ENCODE measurements around the gene SORL1-AS1.
"Not testable (repeated sequence)": the region's sequence is repeated elsewhere in the genome, so short reads cannot be mapped to it uniquely, and the experiment has no call there.

Gene SORL1-AS1

DNA sequence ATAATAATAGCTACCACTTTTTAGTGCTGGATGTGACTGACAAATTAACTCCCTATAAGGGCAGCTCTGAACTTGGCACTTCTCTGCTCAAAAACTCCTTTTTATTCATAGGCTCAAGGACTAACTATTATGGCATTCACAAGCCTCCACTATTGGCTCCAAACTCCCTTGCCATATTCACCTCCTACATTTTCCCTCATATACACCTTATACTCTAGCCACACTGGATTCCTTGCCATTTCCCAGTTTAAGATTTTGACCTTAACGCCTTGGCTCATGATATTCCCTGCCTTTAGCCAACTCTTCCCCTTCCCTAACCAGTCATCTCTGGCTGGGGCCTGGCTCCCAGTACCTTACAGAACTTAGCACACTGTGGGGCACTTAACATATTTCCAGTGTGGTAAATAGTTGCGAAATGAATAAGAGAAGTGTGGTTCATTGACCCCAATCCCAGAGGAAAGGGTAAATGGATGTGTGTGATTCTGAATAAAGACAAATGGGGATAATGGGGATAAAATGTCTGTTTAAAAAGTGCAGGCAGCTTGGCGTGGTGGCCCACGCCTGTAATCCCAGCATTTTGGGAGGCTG lies 40.7 kb downstream of the SORL1-AS1 start:
- 80% methylated on average over 2 of the region's 4 CpGs; no CpG with 5 or more reads in 1 of the 2 experiments for WGBS, 2 experiments (ENCODE audit: extremely low coverage in 2 of 2, insufficient read length in 1 of 2)
- no peak for DNase-seq
- H3K9ac ChIP-seq (ENCODE audit: low read depth, low read length): no peak overlapping the region
- H4K8ac ChIP-seq (ENCODE audit: low read depth in 2 of 2, low read length in 2 of 2): no peak overlapping the region
- no peak overlapping the region for H3K18ac ChIP-seq (ENCODE audit: low read depth, low read length)
- intact Hi-C loops (cut with micrococcal nuclease): no loop called here
- H2BK120ac ChIP-seq (ENCODE audit: low read depth, low read length): no peak overlapping the region
- H3K9me3 ChIP-seq (ENCODE audit: control insufficient read depth, insufficient read depth, low read length): no peaks in the 10 kb centered on the region
- no peak overlapping the region for H3K4ac ChIP-seq (ENCODE audit: low read depth, low read length)
- in situ Hi-C loops (cut with MboI; ENCODE audit: low sequenced_read_pairs): no loop called here
- H3K4me1 ChIP-seq (ENCODE audit: control insufficient read depth, insufficient read depth, low read length): no peaks in the 10 kb centered on the region; the same call in 1 of the 2 replicates
- POLR2A ChIA-PET (ENCODE audit: unreplicated experiment): no interaction called here
- H2AK5ac ChIP-seq (ENCODE audit: low read depth, low read length): no peak overlapping the region
- no peak overlapping the region for H3K27ac ChIP-seq (ENCODE audit: insufficient read depth, low read length)
- H3K9me1 ChIP-seq (ENCODE audit: insufficient read depth, low read length): no peaks in the 10 kb centered on the region
- ATAC-seq (ENCODE audit: low read depth): no peak
- H2BK5ac ChIP-seq (ENCODE audit: low read depth, low read length, poor library complexity, severe bottlenecking): no peak overlapping the region
- H4K91ac ChIP-seq (ENCODE audit: insufficient read depth, low read depth, low read length): no peak overlapping the region
- no peaks in the 10 kb centered on the region for H3K79me1 ChIP-seq (ENCODE audit: low read depth in 1 of 2, low read length in 2 of 2)
- H3K14ac ChIP-seq (replicated peaks; ENCODE audit: low read depth, low read length): no peak overlapping the region
- CTCF ChIA-PET: no interaction called here
- BruUV-seq (replicated peaks): no TSS peak
- no peak overlapping the region for H2AFZ ChIP-seq (replicated peaks; ENCODE audit: low read length, poor library complexity)
- no peak overlapping the region for H3K56ac ChIP-seq (ENCODE audit: extremely low read depth, insufficient read depth, low read length)
- dilution Hi-C loops (cut with HindIII; ENCODE audit: low sequenced_read_pairs, unreplicated experiment): no loop called here
- H4K5ac ChIP-seq (ENCODE audit: low read depth, low read length): no peak overlapping the region
- H3K4me2 ChIP-seq (ENCODE audit: low read depth, low read length): no peak overlapping the region
- no peaks in the 10 kb centered on the region for H3K36me3 ChIP-seq (ENCODE audit: control insufficient read depth, insufficient read depth, low read length)
- no peak overlapping the region for H2BK20ac ChIP-seq (ENCODE audit: low read depth, low read length)
- H3K27me3 ChIP-seq (ENCODE audit: control insufficient read depth, insufficient read depth, low read length): peaks cover 4% of the 10 kb centered on the region
- no peak overlapping the region for H2BK15ac ChIP-seq (ENCODE audit: low read depth, low read length)
- no peaks in the 10 kb centered on the region for H4K20me1 ChIP-seq (ENCODE audit: insufficient read depth, low read length)
- H3K23ac ChIP-seq (ENCODE audit: low read depth, low read length): no peak overlapping the region
- TF ChIP-seq, protein P1, sequence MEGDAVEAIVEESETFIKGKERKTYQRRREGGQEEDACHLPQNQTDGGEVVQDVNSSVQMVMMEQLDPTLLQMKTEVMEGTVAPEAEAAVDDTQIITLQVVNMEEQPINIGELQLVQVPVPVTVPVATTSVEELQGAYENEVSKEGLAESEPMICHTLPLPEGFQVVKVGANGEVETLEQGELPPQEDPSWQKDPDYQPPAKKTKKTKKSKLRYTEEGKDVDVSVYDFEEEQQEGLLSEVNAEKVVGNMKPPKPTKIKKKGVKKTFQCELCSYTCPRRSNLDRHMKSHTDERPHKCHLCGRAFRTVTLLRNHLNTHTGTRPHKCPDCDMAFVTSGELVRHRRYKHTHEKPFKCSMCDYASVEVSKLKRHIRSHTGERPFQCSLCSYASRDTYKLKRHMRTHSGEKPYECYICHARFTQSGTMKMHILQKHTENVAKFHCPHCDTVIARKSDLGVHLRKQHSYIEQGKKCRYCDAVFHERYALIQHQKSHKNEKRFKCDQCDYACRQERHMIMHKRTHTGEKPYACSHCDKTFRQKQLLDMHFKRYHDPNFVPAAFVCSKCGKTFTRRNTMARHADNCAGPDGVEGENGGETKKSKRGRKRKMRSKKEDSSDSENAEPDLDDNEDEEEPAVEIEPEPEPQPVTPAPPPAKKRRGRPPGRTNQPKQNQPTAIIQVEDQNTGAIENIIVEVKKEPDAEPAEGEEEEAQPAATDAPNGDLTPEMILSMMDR (conservative IDR thresholded peaks at IDR 0.05; ENCODE audit: low read depth, low read length): no peak
- TF ChIP-seq CEBPB (IDR thresholded peaks at IDR 0.05; ENCODE audit: low read depth, low read length) (no peak), CHD1 (IDR thresholded peaks at IDR 0.05; ENCODE audit: low read depth, low read length) (no peak), FOS (IDR thresholded peaks at IDR 0.05; ENCODE audit: low read depth, low read length) (no peak), MAZ (IDR thresholded peaks at IDR 0.05; ENCODE audit: borderline replicate concordance, low read depth, low read length) (no peak), RAD21 (IDR thresholded peaks at IDR 0.05; ENCODE audit: low read length) (no peak)
- TF ChIP-seq, protein P2, sequence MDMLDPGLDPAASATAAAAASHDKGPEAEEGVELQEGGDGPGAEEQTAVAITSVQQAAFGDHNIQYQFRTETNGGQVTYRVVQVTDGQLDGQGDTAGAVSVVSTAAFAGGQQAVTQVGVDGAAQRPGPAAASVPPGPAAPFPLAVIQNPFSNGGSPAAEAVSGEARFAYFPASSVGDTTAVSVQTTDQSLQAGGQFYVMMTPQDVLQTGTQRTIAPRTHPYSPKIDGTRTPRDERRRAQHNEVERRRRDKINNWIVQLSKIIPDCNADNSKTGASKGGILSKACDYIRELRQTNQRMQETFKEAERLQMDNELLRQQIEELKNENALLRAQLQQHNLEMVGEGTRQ (IDR thresholded peaks at IDR 0.05; ENCODE audit: low read depth, low read length): no peak
- H3K4me3 ChIP-seq (ENCODE audit: insufficient read depth, low read depth, low read length): no peak overlapping the region
- H2AK9ac ChIP-seq (replicated peaks; ENCODE audit: low read depth, low read length, poor library complexity): no peak overlapping the region

DNA sequence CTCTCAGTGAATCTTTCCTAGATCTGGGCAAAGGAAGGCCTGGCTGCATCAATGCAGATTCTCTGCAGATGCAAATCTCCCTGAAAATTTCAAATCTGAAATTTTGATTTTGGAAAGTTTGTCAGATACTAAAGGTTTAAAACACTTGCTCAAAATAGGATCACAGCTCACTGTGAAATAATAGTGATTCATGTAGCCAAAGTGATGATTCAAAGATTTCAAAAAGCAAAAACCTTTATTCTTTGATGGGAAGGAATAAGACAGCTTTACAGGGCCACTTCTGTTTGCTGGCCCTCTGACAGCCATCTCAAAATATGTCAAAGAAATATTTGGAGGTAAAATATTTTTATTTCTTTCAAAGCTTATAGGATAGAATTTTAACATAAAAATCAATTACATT lies 41.4 kb downstream of the SORL1-AS1 start:
- H3K9me1 ChIP-seq (ENCODE audit: insufficient read depth, low read length); H3K18ac ChIP-seq (ENCODE audit: low read depth, low read length); H3K4me2 ChIP-seq (ENCODE audit: low read depth, low read length); intact Hi-C loops (cut with micrococcal nuclease); H3K23ac ChIP-seq (ENCODE audit: low read depth, low read length); H4K91ac ChIP-seq (ENCODE audit: insufficient read depth, low read depth, low read length); ATAC-seq (ENCODE audit: low read depth); H4K8ac ChIP-seq (ENCODE audit: low read depth in 2 of 2, low read length in 2 of 2); H3K79me1 ChIP-seq (ENCODE audit: low read depth in 1 of 2, low read length in 2 of 2); H3K27ac ChIP-seq (ENCODE audit: insufficient read depth, low read length); H3K27me3 ChIP-seq (ENCODE audit: control insufficient read depth, insufficient read depth, low read length); POLR2A ChIA-PET (ENCODE audit: unreplicated experiment); dilution Hi-C loops (cut with HindIII; ENCODE audit: low sequenced_read_pairs, unreplicated experiment); CTCF ChIA-PET; H2BK15ac ChIP-seq (ENCODE audit: low read depth, low read length); H2AK5ac ChIP-seq (ENCODE audit: low read depth, low read length); H3K14ac ChIP-seq (replicated peaks; ENCODE audit: low read depth, low read length); H3K36me3 ChIP-seq (ENCODE audit: control insufficient read depth, insufficient read depth, low read length); H2BK120ac ChIP-seq (ENCODE audit: low read depth, low read length); H3K4me1 ChIP-seq (ENCODE audit: control insufficient read depth, insufficient read depth, low read length); H4K5ac ChIP-seq (ENCODE audit: low read depth, low read length); H3K4me3 ChIP-seq (ENCODE audit: insufficient read depth, low read depth, low read length); H2AFZ ChIP-seq (replicated peaks; ENCODE audit: low read length, poor library complexity); H2AK9ac ChIP-seq (replicated peaks; ENCODE audit: low read depth, low read length, poor library complexity); H4K20me1 ChIP-seq (ENCODE audit: insufficient read depth, low read length); BruUV-seq (replicated peaks); H2BK20ac ChIP-seq (ENCODE audit: low read depth, low read length); H3K9ac ChIP-seq (ENCODE audit: low read depth, low read length); H3K4ac ChIP-seq (ENCODE audit: low read depth, low read length); H2BK5ac ChIP-seq (ENCODE audit: low read depth, low read length, poor library complexity, severe bottlenecking); H3K9me3 ChIP-seq (ENCODE audit: control insufficient read depth, insufficient read depth, low read length); DNase-seq; in situ Hi-C loops (cut with MboI; ENCODE audit: low sequenced_read_pairs); H3K56ac ChIP-seq (ENCODE audit: extremely low read depth, insufficient read depth, low read length): not testable (repeated sequence)

Data from IMR-90 (cell line).